HCT116 (cell line): Measurements from ENCODE around the gene SNX13. TPM values are rescaled to one million over a fixed set of nuclear protein-coding genes. Genes with fewer than 3 reads are reported as not detected.

Experiments
- ATAC-seq: fragments of 200-7000 bp; cut with Tn5 transposase; 2 replicates; pipeline ENCODE4 v1.9.1; 2020; ENCODE audit warnings: mild to moderate bottlenecking, moderate library complexity
- BruUV-seq: library from RNA; stranded (reverse); fragments of 400-500 nt; replicated peaks from 2 replicates; lab custom pipeline; 2021; lab: Mats Ljungman, UMichigan
- CTCF ChIA-PET: fragments of 300-600 bp; sonication (Branson Sonifier 250); formaldehyde crosslinking; loops from one replicate; lab custom pipeline; 2021; ENCODE audit warnings: antibody characterized with exemption; lab: Charles Lee
- POLR2A ChIA-PET: fragments of 300-600, 350-600 bp; sonication (Branson Sonifier 250); formaldehyde crosslinking; loops from one replicate; lab custom pipeline; 2021; ENCODE audit warnings: antibody characterized with exemption; lab: Charles Lee
- RAD21 ChIA-PET, 2 experiments: fragments of 300-600 bp; sonication (Branson Sonifier 250); formaldehyde crosslinking; loops; one replicate each; lab custom pipeline; 2023; ENCODE audit warnings: low total read pairs in 2 of 2; ENCODE audit not compliant: uncharacterized antibody in 2 of 2, unreplicated experiment in 2 of 2, low non-redundant PET in 1 of 2; lab: Charles Lee
- DNase-seq: peaks from one replicate; pipeline ENCODE4 v3.0.0-alpha.2; 2010; ENCODE audit warnings: low read depth, low spot score
- H2AFZ ChIP-seq: fragments of 200-600 bp; shearing (Covaris generic), sonication (generic); 2 replicates; pipeline ENCODE4 v1.6.1; 2017; ENCODE audit warnings: low read depth, mixed run types, mixed read lengths, antibody characterized with exemption, low read length; ENCODE audit not compliant: poor library complexity, severe bottlenecking
- H3K27ac ChIP-seq: 2 replicates; pipeline ENCODE4 v1.5.1; 2012; ENCODE audit warnings: low read depth, low read length
- H3K27me3 ChIP-seq: fragments of 200-600 bp; sonication (generic); 2 replicates; pipeline ENCODE4 v1.6.1; 2016; ENCODE audit warnings: mixed run types, low read length, mixed read lengths; ENCODE audit not compliant: insufficient read depth
- H3K36me3 ChIP-seq, 2 experiments: fragments of 200-500 bp in 1 of 2; fragments of 200-600 bp in 1 of 2; sonication (Bioruptor generic) in 1 of 2; sonication (generic) in 1 of 2; 2 replicates each; pipeline versions ENCODE4 v1.5.1 to v1.6.1; 2014 to 2016; ENCODE audit warnings: low read length in 2 of 2, inconsistent platforms in 1 of 2, mixed read lengths in 1 of 2, mixed run types in 1 of 2; ENCODE audit not compliant: insufficient read depth in 2 of 2, control insufficient read depth in 1 of 2
- H3K4me1 ChIP-seq, 2 experiments: fragments of 200-600 bp in 1 of 2; sonication (generic) in 1 of 2; 2 replicates each; pipeline versions ENCODE4 v1.5.1 to v1.6.1; 2012 to 2017; ENCODE audit warnings: low read length in 2 of 2, inconsistent platforms in 1 of 2, mild to moderate bottlenecking in 1 of 2, mixed read lengths in 1 of 2, mixed run types in 1 of 2, moderate library complexity in 1 of 2; ENCODE audit not compliant: insufficient read depth in 2 of 2, control insufficient read depth in 1 of 2
- H3K4me2 ChIP-seq: fragments of 200-600 bp; sonication (generic); 2 replicates; pipeline ENCODE4 v1.6.1; 2017; ENCODE audit warnings: mixed run types, low read length, mixed read lengths
- H3K4me3 ChIP-seq, 2 experiments: fragments of 200-600 bp in 1 of 2; sonication (generic) in 1 of 2; replicated peaks in 1 of 2; 2 replicates each; pipeline ENCODE4 v1.5.1; 2011 to 2016; ENCODE audit warnings: low read length in 2 of 2, control low read depth in 1 of 2, low read depth in 1 of 2, mild to moderate bottlenecking in 1 of 2, mixed read lengths in 1 of 2, mixed run types in 1 of 2
- H3K79me2 ChIP-seq: fragments of 200-600 bp; sonication (generic); 2 replicates; pipeline ENCODE4 v1.6.1; 2017; ENCODE audit warnings: mild to moderate bottlenecking, mixed run types, low read length, moderate library complexity, mixed read lengths; ENCODE audit not compliant: insufficient read depth
- H3K9ac ChIP-seq: fragments of 200-600 bp; sonication (generic); 2 replicates; pipeline ENCODE4 v1.6.1; 2016; ENCODE audit warnings: low read length, mixed read lengths
- H3K9me2 ChIP-seq: fragments of 200-600 bp; sonication (generic), shearing (Covaris generic); 2 replicates; pipeline ENCODE4 v1.6.1; 2017; ENCODE audit warnings: mixed run types, mild to moderate bottlenecking, moderate library complexity; ENCODE audit not compliant: insufficient read depth
- H3K9me3 ChIP-seq, 2 experiments: fragments of 200-500 bp in 1 of 2; fragments of 200-600 bp in 1 of 2; sonication (Bioruptor generic) in 1 of 2; sonication (generic) in 1 of 2; 2 replicates each; pipeline ENCODE4 v1.6.1; 2014 to 2017; ENCODE audit warnings: low read length in 2 of 2, mixed read lengths in 2 of 2, inconsistent platforms in 1 of 2, low read depth in 1 of 2, mild to moderate bottlenecking in 1 of 2, mixed run types in 1 of 2, moderate library complexity in 1 of 2; ENCODE audit not compliant: control insufficient read depth in 1 of 2, insufficient read depth in 1 of 2
- H4K20me1 ChIP-seq: fragments of 200-600 bp; sonication (generic), shearing (Covaris generic); 2 replicates; pipeline ENCODE4 v1.6.1; 2017; ENCODE audit warnings: mixed run types, mild to moderate bottlenecking, moderate library complexity; ENCODE audit not compliant: insufficient read depth
- JUND ChIP-seq: IDR thresholded peaks from 2 replicates; pipeline ENCODE4 v1.6.1; 2012
- RAD21 ChIP-seq: IDR thresholded peaks from 2 replicates; pipeline ENCODE4 v1.6.1; 2012; ENCODE audit warnings: low read depth, mild to moderate bottlenecking
- YY1 ChIP-seq: IDR thresholded peaks from 2 replicates; pipeline ENCODE4 v1.6.1; 2011; ENCODE audit warnings: low read length, low read depth, moderate library complexity, mild to moderate bottlenecking; ENCODE audit not compliant: insufficient replicate concordance; ENCODE audit errors: extremely low read depth
- ZFX ChIP-seq: fragments of 450-650 bp; IDR thresholded peaks from 2 replicates; pipeline ENCODE4 v1.6.1; 2017
- intact Hi-C: fragments of 100-400 bp; cut with micrococcal nuclease; formaldehyde crosslinking; loops from 2 replicates; pipeline ENCODE4 v1.10.0; 2022
- total RNA-seq: library from RNA; stranded (reverse); gene quantifications from one replicate; pipeline ENCODE4 v1.2.1, GENCODE V29; 2021; ENCODE audit not compliant: unreplicated experiment
- TF ChIP-seq, protein P1 (sequence below), 3 experiments: fragments of 200-600 bp in 1 of 3; sonication (generic) in 1 of 3; IDR thresholded peaks in 2 of 3; conservative IDR thresholded peaks in 1 of 3; 2 replicates each; pipeline ENCODE4 v1.5.1; 2012 to 2017; ENCODE audit warnings: low read depth in 2 of 3, low read length in 2 of 3, antibody characterized with exemption in 1 of 3, borderline replicate concordance in 1 of 3, control low read depth in 1 of 3, mild to moderate bottlenecking in 1 of 3, mixed read lengths in 1 of 3, mixed run types in 1 of 3, moderate library complexity in 1 of 3; ENCODE audit not compliant: insufficient read depth in 1 of 3

SNX13 gene
- total RNA-seq, 1 experiment from 2014 or later: 33.4 TPM

DNA sequence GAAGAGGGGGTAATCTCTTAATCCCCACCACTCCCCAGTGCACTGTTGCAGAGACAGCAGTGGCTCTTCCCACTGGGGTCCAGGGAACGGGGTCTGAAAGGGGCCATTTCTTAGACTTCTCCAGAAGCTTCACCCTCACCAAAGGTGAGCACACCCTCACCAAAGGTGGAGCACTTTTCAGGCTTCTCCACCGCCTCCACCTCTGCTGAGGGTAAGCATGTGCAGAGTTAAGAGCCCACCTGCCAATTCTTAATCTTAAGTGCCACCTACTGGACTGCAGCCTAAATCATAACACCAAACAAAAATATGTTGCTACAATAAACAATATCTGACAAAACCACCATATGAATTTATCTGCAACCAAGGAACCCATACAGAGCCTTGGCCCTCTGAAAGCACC, 27.0 kb downstream of the SNX13 start:
- H3K27me3 ChIP-seq: no peaks in the 10 kb centered on the region
- no peak overlapping the region for H3K27ac ChIP-seq
- no peak for DNase-seq
- RAD21 ChIA-PET: no interaction called here
- H2AFZ ChIP-seq: no peak overlapping the region
- no TSS peak for BruUV-seq
- POLR2A ChIA-PET: no interaction called here
- peaks cover 93% of the 10 kb centered on the region for H3K79me2 ChIP-seq
- H3K4me3 ChIP-seq: no peak overlapping the region
- no peaks in the 10 kb centered on the region for H3K9me2 ChIP-seq
- H3K9ac ChIP-seq: no peak overlapping the region
- no peaks in the 10 kb centered on the region for H4K20me1 ChIP-seq
- H3K36me3 ChIP-seq: no peaks in the 10 kb centered on the region
- no peak overlapping the region for H3K4me2 ChIP-seq
- ATAC-seq: no peak
- intact Hi-C loops: no loop called here
- no peak for TF ChIP-seq JUND
- peak; percentile 31 for TF ChIP-seq RAD21
- TF ChIP-seq, all 23 proteins: peak for 1
- Histone ChIP-seq H3K9me3 (0 out of 4 replicates have a peak, but pooled peaks cover 4 to 6% of the 10 kb centered on the region in 2 experiments), H3K4me1 (no peaks in the 10 kb centered on the region; a peak in 1 of 4 replicates)
- CTCF ChIA-PET: interaction anchor here (1.3 kb wide), 1 partner anchor 143 kb away, joined by 3 read pairs; no protein-coding TSS in a partner anchor

GRCh38 chr7:17912536-17913235, 27.6 kb downstream of the SNX13 start:
- no peak overlapping the region for H3K9ac ChIP-seq
- H3K9me2 ChIP-seq: no peaks in the 10 kb centered on the region
- intact Hi-C loops: no loop called here
- no peak overlapping the region for H2AFZ ChIP-seq
- peaks cover 93% of the 10 kb centered on the region for H3K79me2 ChIP-seq
- H3K4me3 ChIP-seq: no peak overlapping the region
- no peak overlapping the region for H3K4me2 ChIP-seq
- BruUV-seq: no TSS peak
- H3K9me3 ChIP-seq: 0 out of 4 replicates have a peak, but pooled peaks cover 4 to 6% of the 10 kb centered on the region in 2 experiments
- TF ChIP-seq ZFX (no peak), YY1 (no peak)
- TF ChIP-seq, protein P1, sequence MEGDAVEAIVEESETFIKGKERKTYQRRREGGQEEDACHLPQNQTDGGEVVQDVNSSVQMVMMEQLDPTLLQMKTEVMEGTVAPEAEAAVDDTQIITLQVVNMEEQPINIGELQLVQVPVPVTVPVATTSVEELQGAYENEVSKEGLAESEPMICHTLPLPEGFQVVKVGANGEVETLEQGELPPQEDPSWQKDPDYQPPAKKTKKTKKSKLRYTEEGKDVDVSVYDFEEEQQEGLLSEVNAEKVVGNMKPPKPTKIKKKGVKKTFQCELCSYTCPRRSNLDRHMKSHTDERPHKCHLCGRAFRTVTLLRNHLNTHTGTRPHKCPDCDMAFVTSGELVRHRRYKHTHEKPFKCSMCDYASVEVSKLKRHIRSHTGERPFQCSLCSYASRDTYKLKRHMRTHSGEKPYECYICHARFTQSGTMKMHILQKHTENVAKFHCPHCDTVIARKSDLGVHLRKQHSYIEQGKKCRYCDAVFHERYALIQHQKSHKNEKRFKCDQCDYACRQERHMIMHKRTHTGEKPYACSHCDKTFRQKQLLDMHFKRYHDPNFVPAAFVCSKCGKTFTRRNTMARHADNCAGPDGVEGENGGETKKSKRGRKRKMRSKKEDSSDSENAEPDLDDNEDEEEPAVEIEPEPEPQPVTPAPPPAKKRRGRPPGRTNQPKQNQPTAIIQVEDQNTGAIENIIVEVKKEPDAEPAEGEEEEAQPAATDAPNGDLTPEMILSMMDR (IDR thresholded peaks at IDR 0.05 in 2 of 3, conservative IDR thresholded peaks at IDR 0.05 in 1 of 3; ENCODE audit: borderline replicate concordance in 1 of 3, insufficient read depth in 1 of 3, low read depth in 2 of 3, low read length in 2 of 3): no peak
- TF ChIP-seq, all 23 proteins: peak for 0
- ChIA-PET POLR2A (no interaction called here), RAD21 (no interaction called here), CTCF (interaction anchor here (1.3 kb wide), 1 partner anchor 143 kb away, joined by 3 read pairs; no protein-coding TSS in a partner anchor)
- DNase-seq (no peak), ATAC-seq (no peak)
- Histone ChIP-seq H3K4me1 (no peaks in the 10 kb centered on the region; a peak in 1 of 4 replicates), H3K27me3 (no peaks in the 10 kb centered on the region), H3K27ac (no peak overlapping the region), H4K20me1 (no peaks in the 10 kb centered on the region), H3K36me3 (no peaks in the 10 kb centered on the region)
